Ishikawa (cell line): ENCODE results near the gene TMEM63A.

Source experiments
- CEBPB ChIP-seq: IDR thresholded peaks from 2 replicates; pipeline ENCODE4 v1.6.1; 2012
- CREB1 ChIP-seq: IDR thresholded peaks from 2 replicates; pipeline ENCODE4 v1.6.1; 2012; ENCODE audit warnings: low read depth
- EGR1 ChIP-seq: IDR thresholded peaks from 2 replicates; pipeline ENCODE4 v1.6.1; 2012
- EP300 ChIP-seq: IDR thresholded peaks from 2 replicates; pipeline ENCODE4 v1.6.1; 2012; ENCODE audit warnings: borderline replicate concordance
- FOXM1 ChIP-seq: IDR thresholded peaks from 2 replicates; pipeline ENCODE4 v1.6.1; 2012; ENCODE audit warnings: low read depth, borderline replicate concordance
- NFIC ChIP-seq: IDR thresholded peaks from 2 replicates; pipeline ENCODE4 v1.6.1; 2012
- RAD21 ChIP-seq: IDR thresholded peaks from 2 replicates; pipeline ENCODE4 v1.6.1; 2012; ENCODE audit warnings: low read depth
- TAF1 ChIP-seq: IDR thresholded peaks from 2 replicates; pipeline ENCODE4 v1.6.1; 2012; ENCODE audit warnings: low read depth, mild to moderate bottlenecking
- TCF12 ChIP-seq: IDR thresholded peaks from 2 replicates; pipeline ENCODE4 v1.6.1; 2012; ENCODE audit warnings: low read depth
- TEAD4 ChIP-seq: IDR thresholded peaks from 2 replicates; pipeline ENCODE4 v1.6.1; 2012
- YY1 ChIP-seq: IDR thresholded peaks from 2 replicates; pipeline ENCODE4 v1.6.1; 2012; ENCODE audit warnings: low read depth
- ZBTB7A ChIP-seq: IDR thresholded peaks from 2 replicates; pipeline ENCODE4 v1.6.1; 2012; ENCODE audit warnings: low read depth
- TF ChIP-seq, protein P1 (sequence below): IDR thresholded peaks from 2 replicates; pipeline ENCODE4 v1.6.1; 2012; ENCODE audit warnings: low read depth, mild to moderate bottlenecking
- TF ChIP-seq, protein P2 (sequence below): IDR thresholded peaks from 2 replicates; pipeline ENCODE4 v1.6.1; 2012
- TF ChIP-seq, protein P3 (sequence below): IDR thresholded peaks from 2 replicates; pipeline ENCODE4 v1.6.1; 2012

TMEM63A gene

DNA sequence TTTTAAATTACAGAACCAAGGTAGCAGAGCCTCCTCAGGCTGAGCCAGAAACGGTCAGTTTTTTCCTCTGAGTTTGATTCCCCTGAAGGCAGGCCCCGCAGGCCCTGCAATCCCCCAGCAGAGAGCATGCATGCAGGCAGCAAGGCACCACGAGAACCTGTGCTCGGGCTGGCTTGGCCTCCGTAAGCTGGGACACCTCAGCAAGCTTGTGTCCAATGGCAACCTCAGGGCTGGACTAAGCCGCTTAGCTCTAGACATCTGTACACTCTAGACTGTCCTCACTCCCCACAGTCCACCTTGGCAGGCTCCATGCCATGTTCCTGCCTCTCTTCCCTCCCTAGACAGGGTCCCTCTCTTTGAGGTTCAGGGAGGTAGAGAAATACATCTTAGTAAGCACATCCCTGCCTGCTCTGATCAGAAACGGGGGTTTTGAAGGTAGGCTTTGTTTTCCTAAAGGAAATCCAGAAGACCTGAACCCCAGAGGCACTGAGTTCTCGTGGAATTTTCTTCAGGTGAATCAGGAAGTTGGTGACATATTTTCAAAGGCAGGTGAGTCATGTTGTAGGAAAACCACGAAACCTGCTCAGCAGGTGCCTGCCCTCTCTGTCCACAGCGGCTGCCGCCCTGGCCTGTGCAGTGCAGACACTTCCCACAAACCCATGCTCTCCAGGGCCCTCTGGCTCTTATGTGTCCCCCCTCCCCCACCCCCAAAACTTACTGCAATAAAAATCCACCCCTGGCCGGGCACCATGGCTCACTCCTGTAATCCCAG is 7.0 kb downstream of the TMEM63A start:
- TF ChIP-seq RAD21: no peak
- TF ChIP-seq TEAD4: peak; percentile 79
- TF ChIP-seq FOXM1: 0 out of 2 replicates have a peak, but pooled peaks have one; percentile 22
- TF ChIP-seq TCF12: peak; percentile 69
- TF ChIP-seq, protein P1, sequence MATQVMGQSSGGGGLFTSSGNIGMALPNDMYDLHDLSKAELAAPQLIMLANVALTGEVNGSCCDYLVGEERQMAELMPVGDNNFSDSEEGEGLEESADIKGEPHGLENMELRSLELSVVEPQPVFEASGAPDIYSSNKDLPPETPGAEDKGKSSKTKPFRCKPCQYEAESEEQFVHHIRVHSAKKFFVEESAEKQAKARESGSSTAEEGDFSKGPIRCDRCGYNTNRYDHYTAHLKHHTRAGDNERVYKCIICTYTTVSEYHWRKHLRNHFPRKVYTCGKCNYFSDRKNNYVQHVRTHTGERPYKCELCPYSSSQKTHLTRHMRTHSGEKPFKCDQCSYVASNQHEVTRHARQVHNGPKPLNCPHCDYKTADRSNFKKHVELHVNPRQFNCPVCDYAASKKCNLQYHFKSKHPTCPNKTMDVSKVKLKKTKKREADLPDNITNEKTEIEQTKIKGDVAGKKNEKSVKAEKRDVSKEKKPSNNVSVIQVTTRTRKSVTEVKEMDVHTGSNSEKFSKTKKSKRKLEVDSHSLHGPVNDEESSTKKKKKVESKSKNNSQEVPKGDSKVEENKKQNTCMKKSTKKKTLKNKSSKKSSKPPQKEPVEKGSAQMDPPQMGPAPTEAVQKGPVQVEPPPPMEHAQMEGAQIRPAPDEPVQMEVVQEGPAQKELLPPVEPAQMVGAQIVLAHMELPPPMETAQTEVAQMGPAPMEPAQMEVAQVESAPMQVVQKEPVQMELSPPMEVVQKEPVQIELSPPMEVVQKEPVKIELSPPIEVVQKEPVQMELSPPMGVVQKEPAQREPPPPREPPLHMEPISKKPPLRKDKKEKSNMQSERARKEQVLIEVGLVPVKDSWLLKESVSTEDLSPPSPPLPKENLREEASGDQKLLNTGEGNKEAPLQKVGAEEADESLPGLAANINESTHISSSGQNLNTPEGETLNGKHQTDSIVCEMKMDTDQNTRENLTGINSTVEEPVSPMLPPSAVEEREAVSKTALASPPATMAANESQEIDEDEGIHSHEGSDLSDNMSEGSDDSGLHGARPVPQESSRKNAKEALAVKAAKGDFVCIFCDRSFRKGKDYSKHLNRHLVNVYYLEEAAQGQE: no peak
- no peak for TF ChIP-seq YY1
- TF ChIP-seq NFIC: 0 out of 2 replicates have a peak, but pooled peaks have one; percentile 9
- no peak for TF ChIP-seq EGR1
- TF ChIP-seq, protein P2, sequence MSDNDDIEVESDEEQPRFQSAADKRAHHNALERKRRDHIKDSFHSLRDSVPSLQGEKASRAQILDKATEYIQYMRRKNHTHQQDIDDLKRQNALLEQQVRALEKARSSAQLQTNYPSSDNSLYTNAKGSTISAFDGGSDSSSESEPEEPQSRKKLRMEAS: peak; percentile 64; the same call in 1 of the 2 replicates
- TF ChIP-seq EP300: peak; percentile 63; the same call in 1 of the 2 replicates
- no peak for TF ChIP-seq ZBTB7A
- TF ChIP-seq, protein P3, sequence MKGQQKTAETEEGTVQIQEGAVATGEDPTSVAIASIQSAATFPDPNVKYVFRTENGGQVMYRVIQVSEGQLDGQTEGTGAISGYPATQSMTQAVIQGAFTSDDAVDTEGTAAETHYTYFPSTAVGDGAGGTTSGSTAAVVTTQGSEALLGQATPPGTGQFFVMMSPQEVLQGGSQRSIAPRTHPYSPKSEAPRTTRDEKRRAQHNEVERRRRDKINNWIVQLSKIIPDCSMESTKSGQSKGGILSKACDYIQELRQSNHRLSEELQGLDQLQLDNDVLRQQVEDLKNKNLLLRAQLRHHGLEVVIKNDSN: no peak
- no peak for TF ChIP-seq CREB1
- peak; percentile 34; the same call in 1 of the 2 replicates for TF ChIP-seq TAF1
- peak; percentile 12; the same call in 1 of the 2 replicates for TF ChIP-seq CEBPB

DNA sequence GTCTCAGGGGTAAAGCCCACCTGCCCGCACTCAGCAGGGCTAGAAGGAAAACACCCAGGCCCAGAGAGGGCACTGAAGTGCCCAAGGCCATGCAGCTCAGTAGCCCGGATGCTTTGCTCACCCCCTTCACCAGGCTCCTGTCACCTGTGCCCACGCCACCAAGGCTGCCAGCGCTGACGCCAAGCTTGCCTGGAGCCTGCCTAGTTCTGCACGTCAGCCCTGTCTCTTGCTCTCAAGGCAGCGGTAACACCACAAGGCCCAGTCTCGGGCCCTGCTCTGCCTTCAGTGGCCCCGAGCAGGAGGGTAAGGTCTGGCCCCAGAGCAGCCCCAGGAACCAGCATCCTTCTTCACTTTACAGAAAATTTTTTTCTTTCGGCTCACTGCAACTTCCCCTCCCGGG is 7.7 kb downstream of the TMEM63A start:
- no peak for TF ChIP-seq TCF12
- no peak for TF ChIP-seq TEAD4
- no peak for TF ChIP-seq TAF1
- TF ChIP-seq, protein P2: no peak

DNA sequence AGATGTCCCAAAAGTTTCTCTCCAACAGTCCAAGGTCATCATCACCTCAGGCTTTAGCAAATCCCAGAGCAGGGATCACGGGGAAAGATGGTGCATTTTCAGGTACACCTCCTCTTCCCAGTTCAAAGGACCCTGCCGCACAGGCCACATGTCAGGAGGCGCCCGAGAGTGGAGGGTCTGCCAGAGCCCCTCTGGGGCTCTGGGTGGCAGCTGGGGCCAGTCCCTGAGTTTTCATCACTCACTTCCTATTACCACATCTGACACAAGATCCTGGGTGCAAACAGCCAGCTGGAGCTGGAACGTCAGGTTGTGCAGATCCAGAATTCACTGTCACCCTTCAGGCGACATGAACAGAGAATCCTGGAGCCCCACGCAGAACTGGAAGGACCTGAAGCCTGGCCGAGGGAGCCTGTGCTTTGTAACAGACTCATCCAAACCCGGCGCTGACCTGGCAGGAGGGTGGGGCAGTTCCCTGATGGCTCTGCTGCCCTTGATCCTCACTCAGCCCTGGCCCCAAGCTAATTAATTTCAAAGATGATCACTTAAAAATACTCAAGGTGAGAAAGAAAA is 8.8 kb downstream of the TMEM63A start:
- TF ChIP-seq CREB1 (no peak), YY1 (no peak), TCF12 (no peak)

DNA sequence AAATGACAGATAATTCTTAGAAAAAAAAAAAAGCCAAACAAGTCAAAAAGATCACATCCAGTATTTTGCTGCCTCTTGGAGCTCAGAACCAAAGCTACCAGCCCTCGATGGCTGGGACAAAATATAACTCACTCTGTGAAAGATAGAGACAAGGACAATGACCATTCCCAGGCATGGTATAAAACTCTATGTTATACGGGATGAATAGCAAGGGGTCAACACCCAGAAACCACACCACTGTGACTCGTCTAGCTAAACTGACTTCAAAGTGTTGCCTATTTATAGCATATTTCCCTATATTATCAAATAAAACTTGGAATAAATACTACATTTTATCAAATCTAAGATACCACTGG is 10.1 kb downstream of the TMEM63A start:
- TF ChIP-seq ZBTB7A: no peak
- TF ChIP-seq TEAD4: no peak
- no peak for TF ChIP-seq TAF1
- TF ChIP-seq YY1: no peak
- TF ChIP-seq NFIC: no peak
- TF ChIP-seq, protein P1: no peak
- no peak for TF ChIP-seq EP300
- no peak for TF ChIP-seq FOXM1
- TF ChIP-seq, protein P2: no peak
- TF ChIP-seq TCF12: no peak
- no peak for TF ChIP-seq CREB1
- TF ChIP-seq CEBPB: no peak
- no peak for TF ChIP-seq EGR1
- TF ChIP-seq RAD21: no peak
- TF ChIP-seq, protein P3: no peak

DNA sequence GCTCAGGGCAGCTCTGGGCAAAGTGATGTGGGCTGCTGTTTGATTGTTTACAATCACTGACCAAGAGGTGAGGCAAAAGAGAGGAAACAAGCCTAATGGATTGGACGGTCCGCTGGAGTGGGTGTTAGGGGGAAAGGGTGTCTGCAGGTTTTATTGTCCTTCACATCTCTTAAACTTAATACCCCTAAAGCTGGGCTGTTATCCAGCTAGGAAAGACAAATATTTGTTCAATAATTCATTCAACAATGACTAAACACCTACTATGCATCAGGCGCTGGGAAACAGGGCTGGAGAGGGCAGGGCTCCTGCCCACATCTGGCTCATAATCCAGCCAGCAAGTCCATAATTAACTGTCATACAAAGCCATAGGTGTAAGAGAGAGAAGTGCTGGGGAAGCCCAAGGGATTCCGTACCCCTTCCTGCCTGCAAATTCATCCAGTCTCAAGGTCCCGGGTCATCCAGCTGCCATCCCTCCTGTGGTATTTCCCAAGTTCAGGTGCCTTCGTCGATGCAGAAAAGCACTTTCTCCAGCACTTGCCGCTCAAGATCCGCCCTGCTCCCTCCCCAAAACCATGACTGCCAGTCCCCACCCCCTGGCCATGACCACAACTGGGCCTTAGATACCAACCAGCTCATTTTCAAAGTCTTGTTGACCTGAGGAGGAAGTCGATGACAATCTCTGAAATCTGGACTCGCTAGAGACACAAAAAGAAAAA is 10.7 kb downstream of the TMEM63A start:
- TF ChIP-seq EGR1 (no peak), TEAD4 (no peak), YY1 (no peak), EP300 (no peak), CEBPB (no peak), RAD21 (no peak), FOXM1 (no peak), TCF12 (no peak)
- TF ChIP-seq, protein P1: no peak
- TF ChIP-seq, protein P2: no peak
- TF ChIP-seq, protein P3: no peak
